ENCODE measurements around the gene RSRP1.
"Not testable (repeated sequence)": the region's sequence is repeated elsewhere in the genome, so short reads cannot be mapped to it uniquely, and the experiment has no call there.

RSRP1 gene, protein sequence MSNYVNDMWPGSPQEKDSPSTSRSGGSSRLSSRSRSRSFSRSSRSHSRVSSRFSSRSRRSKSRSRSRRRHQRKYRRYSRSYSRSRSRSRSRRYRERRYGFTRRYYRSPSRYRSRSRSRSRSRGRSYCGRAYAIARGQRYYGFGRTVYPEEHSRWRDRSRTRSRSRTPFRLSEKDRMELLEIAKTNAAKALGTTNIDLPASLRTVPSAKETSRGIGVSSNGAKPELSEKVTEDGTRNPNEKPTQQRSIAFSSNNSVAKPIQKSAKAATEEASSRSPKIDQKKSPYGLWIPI

DNA sequence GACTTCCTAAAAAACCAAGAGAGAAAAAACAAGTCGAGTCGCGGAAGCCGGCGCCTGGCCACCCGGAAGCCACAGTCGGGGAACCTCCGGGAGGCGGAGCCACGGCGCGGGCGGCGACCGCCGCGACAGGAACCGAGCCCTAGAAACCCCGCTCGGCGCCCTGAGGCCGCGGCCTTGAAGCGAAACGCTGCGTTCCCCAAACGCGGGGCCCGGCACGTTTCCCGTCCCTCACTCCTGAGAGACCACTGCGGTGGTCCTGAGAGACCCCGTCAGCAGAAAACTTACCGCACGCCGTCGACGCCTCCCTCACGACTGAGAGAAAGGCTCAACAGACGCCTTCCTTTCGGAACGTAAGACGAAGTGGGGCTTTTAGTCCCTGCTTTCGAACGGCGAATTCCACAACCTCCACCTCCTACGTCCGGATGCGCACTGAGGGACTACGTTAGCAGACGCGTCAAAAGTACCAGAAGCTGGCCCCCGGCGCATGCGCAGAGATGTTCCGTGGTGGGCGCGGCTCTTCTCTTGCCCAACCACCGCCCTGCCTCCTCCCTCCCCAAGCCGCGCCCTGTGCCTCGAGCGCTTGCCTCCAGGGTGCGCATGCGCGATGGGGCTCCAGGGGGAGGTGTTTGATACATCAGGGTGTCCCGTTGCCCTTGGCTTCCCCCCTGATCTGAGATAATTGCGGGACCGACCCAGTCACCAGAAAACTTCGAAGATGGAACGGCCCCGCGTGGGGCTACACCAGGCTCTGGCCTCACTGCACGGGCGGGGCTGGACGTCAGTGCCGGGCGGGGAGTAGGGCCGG is at the start of gene RSRP1:
RSRP1 (minus strand) TSS at position 431 of the 805 bp plus-strand sequence. CDS start 491 bp downstream, outside the sequence.
- peak; percentile 93 to 100 (median 98) for DNase-seq

DNA sequence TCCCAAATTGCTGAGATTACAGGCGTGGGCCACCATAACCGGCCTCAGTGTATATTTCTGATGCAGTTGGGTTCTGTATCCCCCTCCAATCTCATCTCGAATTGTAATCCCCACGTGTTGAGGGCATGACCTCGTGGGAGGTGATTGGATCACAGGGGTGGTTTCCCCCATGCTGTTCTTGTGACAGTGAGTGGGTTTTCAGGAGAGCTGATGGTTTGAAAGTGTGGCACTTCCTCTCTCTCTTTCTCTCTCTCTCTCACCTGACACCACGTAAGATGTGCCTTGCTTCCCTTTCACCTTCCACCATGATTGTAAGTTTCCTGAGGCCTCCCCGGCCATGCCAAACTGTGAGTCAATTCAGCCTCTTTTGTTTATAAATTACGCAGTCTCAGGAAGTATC is 49.2 kb upstream of the RSRP1 start:
- DNase-seq: not testable (repeated sequence)

DNA sequence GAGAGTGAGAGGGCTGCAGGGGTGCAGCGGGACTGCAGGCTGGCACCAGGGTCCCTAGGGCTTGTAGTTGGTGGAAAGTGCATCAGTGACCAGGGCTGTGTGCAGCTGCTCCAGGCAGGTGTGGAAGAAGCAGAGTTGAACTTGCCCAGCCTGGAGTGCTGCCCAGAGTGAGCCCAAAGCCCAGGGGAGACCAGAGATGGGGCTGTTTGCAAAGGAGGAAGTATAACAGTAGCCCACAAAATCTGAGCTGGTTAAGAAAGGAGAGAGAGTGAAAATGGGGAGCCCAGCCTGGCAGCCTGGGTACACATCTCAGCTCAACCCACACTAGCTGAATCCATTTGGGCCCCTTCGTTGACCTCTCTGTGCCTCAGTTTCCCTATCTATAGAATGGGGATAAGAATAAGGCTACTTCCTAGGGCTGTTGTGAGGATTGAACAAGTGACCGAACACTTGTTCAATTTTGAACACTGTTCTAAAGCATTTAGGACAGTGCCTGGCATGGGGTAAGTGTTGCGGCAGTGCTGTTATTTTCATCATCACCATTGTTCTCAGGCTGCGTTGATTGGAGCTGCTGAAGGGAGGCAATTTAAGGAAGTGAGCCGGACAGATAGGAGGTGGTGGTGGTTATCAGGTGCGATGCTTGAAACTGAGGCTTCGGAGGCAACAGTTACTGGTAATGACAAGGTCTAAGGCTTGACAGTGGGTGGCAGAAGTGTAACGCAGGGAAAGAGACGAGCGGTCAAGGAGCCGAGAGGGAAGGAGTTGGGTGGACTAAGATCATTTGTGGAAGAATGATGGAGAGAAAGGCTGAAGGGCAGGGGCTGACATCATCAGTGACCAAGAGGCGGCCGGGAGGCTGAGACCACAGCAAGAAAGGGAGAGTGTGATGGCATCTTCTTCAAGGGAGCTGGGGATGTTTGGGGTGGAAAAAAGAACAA is 47.9 kb upstream of the RSRP1 start:
- not testable (repeated sequence) for DNase-seq

DNA sequence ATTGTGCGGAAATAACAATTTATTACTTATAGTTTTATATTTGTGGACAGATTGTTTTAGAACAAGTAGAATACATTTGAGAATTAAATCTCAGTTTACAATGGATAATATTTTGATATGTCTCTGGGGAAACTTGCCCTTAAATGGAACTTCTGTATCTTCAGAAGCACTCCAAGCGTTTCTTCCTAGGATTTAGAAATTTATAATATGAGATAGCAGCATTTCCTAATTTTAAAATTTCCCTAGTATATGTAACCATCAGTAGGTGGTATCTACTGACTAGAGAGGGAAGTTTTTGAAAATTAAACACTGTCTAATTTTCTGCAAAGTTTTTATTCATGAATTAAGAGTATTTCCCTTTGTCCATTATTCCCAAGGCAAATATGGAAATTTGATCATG is 46.2 kb upstream of the RSRP1 start:
- not testable (repeated sequence) for DNase-seq

DNA sequence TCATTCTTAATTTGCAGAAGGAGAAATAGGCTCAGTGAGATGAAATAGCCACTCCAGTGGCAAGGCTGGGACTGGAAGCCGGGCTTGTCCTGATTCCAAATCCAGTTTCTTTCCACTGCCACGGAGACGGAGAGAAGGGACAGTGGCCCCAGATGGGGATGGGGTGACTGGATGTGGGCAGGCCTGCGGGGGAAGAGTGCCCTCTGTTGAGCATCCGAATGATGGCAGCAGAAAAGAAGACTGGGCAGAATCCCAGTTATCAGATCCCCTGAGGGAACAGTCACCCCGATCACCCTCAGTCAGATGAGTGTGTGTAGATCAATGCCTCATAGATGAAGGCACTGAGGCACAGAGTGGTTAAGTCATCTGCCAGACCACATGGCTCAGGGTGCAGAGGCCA is 42.8 kb upstream of the RSRP1 start:
- DNase-seq: peak in 5 of 51 donors; percentile 1 to 15 (median 6)

DNA sequence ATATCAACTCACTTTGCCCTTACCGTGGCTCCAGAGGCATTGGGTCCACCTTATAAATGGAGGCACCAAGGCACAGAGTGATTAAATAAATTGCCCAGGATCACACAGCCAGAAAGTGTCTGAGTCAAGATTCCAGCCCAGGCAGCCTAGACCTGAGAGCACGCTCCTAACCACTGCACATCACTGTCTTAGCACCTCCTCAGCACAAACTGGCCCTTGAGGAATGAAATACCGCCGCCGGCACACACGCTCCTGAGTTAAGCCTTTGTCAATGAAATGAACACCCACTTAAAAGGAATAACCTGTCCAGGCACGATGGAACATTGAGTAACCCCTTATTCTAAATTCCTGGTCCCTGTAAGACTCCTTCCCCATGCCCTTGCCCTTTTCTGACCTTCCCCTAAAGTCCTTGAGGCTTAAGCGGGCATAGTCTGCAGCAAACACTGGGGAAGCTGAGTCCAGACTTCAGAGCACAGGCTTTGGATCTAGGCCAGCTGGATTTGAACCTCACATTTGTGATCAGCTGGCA is 41.4 kb upstream of the RSRP1 start:
- not testable (repeated sequence) for DNase-seq

DNA sequence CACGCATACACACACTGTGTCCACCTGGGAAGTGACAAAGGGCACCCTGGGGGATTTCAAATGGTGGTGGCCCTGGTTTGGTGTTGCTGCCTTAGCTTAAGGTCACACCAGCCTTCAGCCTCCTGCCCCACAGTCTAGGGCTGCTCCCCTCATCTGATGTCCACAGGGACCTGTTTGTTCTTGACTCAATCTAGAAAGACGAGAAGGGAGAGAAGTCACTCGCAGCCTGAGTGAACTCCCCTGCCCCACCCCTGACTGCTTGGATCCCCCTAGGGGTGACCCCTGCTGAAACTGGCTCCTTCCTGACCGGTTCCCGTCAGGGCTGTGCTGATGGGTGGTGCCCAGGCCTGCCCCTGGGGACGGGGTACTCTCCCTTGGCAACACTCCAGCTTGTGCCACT is 39.9 kb upstream of the RSRP1 start:
- not testable (repeated sequence) for DNase-seq

DNA sequence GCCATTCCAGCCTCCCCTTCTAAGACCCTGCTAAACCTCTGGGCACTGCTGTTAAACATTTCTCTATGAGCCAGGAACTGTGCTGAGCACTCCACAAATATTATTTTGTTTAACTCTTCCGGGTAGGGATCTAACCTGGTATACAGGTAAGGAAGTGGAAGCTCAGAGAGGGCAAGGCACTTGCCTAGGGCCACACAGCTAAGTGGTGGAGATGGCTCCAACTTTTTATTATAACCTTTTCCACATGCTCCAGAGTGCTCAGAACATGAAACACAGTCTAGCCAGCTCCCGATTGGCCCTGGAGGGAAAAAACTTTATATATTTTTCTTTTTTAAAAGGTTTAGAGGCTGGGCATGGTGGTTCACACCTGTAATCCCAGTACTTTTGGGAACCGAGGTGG is 38.6 kb upstream of the RSRP1 start:
- DNase-seq: not testable (repeated sequence)

DNA sequence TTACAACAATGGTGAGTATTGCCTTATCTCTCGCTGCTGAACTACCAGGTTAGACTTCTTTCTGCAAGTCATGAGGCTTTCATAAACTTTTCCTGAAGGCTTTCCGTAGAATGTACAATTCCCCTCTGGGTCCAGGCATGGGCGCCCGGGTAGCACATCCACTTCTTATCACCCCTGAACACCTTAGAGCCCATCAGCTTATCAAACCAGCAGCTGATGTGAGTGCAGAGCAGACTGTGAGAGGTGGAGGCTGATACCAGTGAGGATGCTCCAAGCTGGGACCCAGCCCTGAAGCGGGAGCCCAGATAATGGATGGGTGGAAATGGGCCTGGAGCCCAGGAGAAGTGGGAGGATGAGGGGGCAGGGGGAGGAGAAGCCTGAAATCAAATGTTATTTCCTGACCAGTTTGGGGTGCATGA is 32.4 kb upstream of the RSRP1 start:
- not testable (repeated sequence) for DNase-seq

DNA sequence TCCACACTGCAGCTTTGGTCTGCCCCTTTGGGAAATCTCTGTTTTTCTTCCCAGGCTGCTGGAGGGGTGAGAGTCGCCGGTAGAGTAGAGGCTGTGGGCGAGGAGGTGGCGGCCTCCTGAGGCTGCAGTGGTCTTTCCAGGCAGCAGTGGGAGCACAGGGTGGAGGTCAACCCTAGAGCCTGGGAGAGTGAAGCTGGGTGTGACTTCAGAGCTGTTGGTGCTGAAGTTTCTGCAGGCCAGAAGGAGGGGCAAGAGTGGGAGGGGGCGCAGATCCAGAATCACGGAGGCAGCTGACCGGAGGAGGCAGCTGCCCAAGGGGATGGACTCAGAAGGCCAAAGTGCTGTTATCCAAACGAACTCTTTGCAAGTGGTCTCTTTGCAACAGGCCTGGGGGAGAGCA is 31.5 kb upstream of the RSRP1 start:
- DNase-seq: not testable (repeated sequence)

DNA sequence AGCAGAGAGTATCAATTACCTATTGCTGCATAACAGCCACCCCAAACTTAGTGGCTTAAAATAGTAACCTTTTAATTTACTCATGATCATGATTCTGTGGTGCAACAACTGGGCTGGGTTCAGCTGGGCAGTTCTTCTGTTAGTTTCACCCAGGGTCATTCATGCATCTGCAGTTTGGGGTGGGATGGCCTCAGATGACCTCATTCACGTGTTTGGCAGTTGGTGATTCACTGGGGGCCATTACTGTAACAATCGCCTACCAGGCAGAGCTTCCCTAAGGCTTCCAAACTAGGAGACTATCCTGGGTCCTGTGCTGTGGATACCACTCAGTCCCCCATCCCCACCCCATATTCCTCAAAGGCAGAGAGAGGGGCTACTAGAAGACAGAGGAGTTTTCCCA is 31.1 kb upstream of the RSRP1 start:
- not testable (repeated sequence) for DNase-seq

DNA sequence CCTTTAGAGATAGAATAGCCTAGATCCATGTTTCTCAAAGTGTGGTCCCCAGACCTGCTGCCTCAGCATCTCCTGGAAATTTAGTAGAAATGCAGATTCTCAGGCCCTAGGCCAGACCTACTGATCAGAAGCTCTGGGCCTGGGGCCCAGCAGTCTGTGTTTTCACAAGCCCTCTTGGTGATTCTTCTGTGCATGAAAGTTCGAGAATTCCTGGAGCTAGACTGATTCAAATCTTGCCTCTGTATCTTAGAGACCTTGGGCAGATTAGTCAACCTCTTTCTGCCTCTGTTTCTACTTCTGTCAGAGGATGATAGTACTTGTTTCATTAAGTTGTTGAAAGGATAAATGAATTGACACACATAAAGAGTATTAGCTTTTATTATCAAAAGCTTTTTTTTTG is 30.0 kb upstream of the RSRP1 start:
- DNase-seq: not testable (repeated sequence)

DNA sequence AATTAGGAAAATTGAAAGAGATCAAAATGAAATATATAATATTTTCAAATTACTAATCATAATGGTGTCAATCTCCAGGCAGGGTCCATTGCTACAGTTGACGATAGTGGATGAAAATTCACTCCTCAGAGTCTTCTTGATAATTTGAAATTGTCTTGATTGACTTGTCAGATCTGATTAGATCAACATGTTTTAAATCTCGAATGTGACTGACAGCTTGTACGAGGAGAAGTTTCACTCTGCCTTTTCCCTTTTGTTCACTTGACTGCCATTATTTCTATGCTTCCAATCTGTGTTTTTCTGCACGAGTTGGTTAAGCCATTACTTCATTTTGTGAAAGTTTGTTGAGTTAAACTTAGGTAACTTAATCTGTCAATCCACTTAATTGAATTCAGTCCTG is 28.4 kb upstream of the RSRP1 start:
- DNase-seq: not testable (repeated sequence)

DNA sequence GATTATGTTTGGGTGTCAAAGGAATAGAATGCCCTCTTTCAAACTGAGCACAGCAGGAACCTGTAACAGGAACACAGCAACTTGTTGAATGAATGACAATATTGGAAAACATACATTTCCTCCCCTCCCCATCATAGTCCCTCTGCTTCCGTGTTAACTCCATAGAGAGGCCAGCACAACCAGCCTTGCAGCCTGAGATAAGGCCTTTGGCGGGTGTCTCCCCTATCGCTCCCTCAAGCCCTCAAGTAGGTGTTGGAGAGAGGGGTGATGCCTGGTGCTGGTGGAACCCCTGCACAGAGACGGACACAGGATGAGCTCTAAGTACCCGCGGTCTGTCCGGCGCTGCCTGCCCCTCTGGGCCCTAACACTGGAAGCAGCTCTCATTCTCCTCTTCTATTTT is 25.0 kb upstream of the RSRP1 start, which contains the start of gene RHD:
RHD (plus strand) TSS at position 272 of the 400 bp plus-strand sequence; CDS start at position 311, 39 bp downstream.
- DNase-seq: not testable (repeated sequence)

DNA sequence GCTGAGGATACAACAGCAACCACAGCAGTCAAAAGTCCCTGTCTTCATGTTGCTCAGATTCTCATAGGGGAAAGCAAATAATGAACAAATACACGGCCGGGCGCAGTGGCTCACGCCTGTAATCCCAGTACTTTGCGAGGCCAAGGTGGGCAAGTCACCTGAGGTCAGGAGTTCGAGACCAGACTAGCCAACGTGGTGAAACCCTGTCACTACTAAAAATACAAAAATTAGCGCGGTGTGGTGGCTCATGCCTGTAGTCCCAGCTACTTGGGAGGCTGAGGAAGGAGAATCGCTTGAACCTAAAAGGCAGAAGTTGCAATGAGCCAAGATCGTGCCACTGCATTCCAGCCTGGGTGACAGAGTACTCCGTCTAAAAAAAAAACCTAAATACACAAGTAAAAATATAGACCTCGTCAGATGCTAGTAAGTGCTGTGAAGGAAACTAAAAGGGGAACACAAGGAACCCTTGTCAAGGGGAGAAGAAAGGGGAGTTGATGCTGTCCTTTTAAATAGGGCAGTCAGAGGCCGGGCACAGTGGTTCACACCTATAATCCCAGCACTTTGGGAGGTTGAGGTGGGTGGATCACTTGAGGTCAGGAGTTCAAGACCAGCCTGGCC is 21.0 kb upstream of the RSRP1 start:
- DNase-seq: not testable (repeated sequence)

DNA sequence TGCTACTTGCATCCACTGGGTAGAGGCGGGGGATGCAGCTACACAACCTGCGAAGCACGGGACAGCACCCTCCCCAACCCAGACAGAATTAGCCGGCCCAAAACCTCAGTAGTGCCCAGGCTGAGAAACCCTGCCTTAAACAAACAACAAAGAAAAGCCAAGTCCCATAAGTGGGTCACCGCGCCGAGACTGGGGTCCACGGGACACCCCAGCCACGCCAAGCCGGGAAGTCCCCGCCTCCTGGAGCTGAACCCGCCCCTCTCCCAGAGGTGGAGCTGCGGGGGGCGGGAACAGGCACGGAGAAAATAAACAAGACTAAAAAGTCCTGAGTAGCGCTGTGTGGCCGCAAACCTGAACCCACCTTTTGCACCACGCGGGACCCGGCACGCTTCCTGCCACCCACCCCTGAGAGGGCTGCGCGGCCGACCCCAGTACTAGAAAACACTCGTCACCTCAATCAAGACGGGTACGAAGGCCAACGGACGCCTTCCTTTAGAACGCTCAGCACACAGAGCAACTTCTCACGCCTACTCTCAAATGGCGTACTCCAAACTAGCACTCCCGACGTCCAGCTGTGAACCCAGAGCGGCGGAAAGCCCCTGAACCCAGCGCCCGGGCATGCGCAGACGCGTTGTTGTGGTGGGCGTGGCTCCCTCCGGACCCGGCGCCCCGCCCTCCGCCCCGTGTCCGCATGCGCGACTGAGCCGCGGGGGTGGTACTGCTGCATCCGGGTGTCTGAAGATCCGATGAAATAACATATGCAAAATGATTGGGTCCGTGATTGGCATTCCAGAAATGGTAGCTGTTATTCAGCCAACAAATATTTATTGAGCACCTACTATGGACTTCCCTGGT is 20.3 kb upstream of the RSRP1 start:
- peak in 40 of 51 donors; percentile 8 to 92 (median 56) for DNase-seq

DNA sequence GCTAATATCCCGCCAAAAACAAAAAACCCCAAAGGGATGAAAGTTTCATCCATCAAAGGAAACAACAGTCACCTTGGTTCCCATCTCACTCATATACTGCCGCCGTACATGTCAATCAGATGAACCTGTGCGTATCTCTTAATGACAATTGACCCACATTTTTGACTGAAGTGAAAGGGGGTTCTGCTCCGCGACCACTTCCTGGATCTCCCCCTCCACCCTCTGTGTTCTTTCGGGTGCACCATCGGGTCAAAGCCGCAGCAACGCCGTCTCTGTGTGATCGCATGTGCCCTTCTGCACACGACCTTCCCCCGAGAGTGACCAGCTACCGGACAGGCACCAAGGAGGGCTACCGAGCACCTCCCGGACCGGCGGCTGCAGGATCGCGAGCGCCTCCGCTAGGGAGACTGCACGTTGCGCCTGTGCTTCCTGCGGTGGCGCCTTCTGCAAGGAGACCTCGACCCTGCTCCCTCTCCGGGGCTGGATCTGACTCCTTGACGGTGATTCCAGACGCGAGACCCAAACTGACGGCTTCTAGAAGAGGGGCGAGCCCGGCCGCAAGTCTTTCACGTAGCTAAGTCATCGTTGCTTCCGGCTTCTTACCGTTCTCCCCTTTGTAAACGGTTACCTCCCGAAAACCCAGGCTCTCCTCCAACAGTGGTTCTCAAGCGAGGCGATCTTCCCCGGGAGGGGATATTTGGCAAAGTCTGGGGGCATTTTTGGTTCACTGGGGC is 19.5 kb upstream of the RSRP1 start:
- not testable (repeated sequence) for DNase-seq

DNA sequence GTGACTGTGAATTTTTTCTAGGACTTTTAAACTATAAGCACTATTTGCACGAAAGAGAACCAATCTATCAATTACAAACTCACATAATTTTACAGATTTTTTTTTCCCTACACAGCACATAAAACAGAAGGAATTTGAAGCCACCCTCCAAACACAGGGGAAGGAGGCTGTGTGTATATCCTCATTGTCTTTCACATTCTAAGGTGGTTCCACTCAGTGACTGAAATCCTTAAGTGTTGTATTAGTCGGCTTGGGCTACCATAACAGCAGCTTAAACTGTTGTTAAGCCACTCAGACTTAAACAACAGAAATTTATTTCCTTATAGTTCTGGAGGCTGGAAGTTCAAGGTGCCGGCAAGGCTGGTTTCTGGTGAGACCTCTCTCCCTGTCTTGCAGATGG is 13.1 kb upstream of the RSRP1 start:
- not testable (repeated sequence) for DNase-seq

DNA sequence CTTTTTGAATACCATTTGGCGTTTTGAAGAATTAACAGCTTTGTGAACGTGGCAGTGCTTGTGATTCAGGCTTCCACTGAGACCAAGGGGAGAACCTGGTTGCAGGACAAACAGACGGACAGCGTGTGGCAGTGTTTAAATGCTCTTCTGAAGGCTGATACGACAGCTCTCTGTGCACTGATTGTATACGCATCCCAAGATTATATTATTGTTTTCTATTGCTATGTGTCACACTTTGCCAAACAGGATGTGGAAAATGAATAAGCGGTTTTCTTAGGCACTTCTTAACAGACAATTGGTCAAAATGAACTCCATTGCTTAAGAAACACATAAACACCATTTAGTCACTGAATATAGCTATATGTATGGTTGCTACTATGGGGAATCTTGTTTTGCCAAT is 12.6 kb upstream of the RSRP1 start:
- not testable (repeated sequence) for DNase-seq
